HL-60/S4 (cell line): ENCODE data around the gene MX2.
"Not testable (repeated sequence)": the region's sequence is repeated elsewhere in the genome, so short reads cannot be mapped to it uniquely, and the experiment has no call there.

Experiments
- in situ Hi-C: fragments of 300-500 bp; cut with MboI; formaldehyde crosslinking; loops from 2 replicates; pipeline ENCODE4 v1.14.3; 2022; ENCODE audit warnings: low sequenced_read_pairs

Gene MX2

GRCh38 chr21:41361786-41362604, at the start of gene MX2:
TSS of gene MX2 (plus strand) at chr21:41362027. CDS start at chr21:41376907, 14,880 bp downstream.
- in situ Hi-C loops = no loop called here

GRCh38 chr21:41313285-41314164, 48.3 kb upstream of the MX2 start:
- in situ Hi-C loops = not testable (repeated sequence)

- in situ Hi-C loops = no loop called here
These were observed 46.1 kb upstream of the MX2 start for GRCh38 chr21:41315726-41316125.

- in situ Hi-C loops = no loop called here
These were observed 45.4 kb upstream of the MX2 start, which contains the start of gene FAM3B for GRCh38 chr21:41316200-41317062. TSS of gene FAM3B (plus strand) at chr21:41316801. CDS start at chr21:41316880, 79 bp downstream.

- in situ Hi-C loops = no loop called here
These were observed 44.8 kb upstream of the MX2 start for GRCh38 chr21:41317063-41317392.

- in situ Hi-C loops = no loop called here
These were observed 44.4 kb upstream of the MX2 start for GRCh38 chr21:41317458-41317857.

GRCh38 chr21:41318218-41318617, 43.6 kb upstream of the MX2 start:
- in situ Hi-C loops = no loop called here

- in situ Hi-C loops = no loop called here
These were observed 42.6 kb upstream of the MX2 start for GRCh38 chr21:41319273-41319672.

- in situ Hi-C loops = no loop called here
These were observed 40.5 kb upstream of the MX2 start for GRCh38 chr21:41321211-41321907.

- in situ Hi-C loops = no loop called here
These were observed 39.8 kb upstream of the MX2 start for GRCh38 chr21:41321908-41322495.

GRCh38 chr21:41322496-41323382, 39.1 kb upstream of the MX2 start:
- in situ Hi-C loops = no loop called here

- in situ Hi-C loops = no loop called here
These were observed 36.5 kb upstream of the MX2 start for GRCh38 chr21:41325138-41325912.

GRCh38 chr21:41326414-41327080, 35.3 kb upstream of the MX2 start:
- in situ Hi-C loops = no loop called here

- in situ Hi-C loops = no loop called here
These were observed 34.1 kb upstream of the MX2 start for GRCh38 chr21:41327753-41328152.

- in situ Hi-C loops = no loop called here
These were observed 32.9 kb upstream of the MX2 start for GRCh38 chr21:41328660-41329607.

GRCh38 chr21:41333752-41334151, 28.1 kb upstream of the MX2 start:
- in situ Hi-C loops = no loop called here

GRCh38 chr21:41337515-41337914, 24.3 kb upstream of the MX2 start:
- in situ Hi-C loops = no loop called here
